ENCODE measurements around the gene TBCD.
"Not testable (repeated sequence)": the region's sequence is repeated elsewhere in the genome, so short reads cannot be mapped to it uniquely, and the experiment has no call there.

TBCD gene

DNA sequence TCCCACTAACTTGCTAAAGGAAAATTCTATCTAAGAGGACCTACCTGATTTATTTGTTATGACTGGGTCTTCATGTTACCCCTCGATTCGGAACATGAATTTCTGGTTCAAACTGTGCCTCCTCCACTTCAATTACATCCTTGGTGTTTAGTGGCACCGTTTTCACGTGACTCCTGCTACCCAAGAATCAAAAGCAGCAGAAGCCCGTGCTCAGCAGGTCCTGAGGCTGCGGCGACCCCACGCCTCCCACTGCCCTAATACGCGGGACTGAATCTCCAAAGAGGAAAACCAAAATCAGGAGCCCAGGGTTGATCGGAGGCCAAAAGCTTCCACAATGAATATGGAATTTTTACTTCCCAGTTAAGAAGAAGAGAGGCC lies 233.6 kb downstream of the TBCD start:
- DNase-seq (ENCODE audit: extremely low spot score) = no peak
- TF ChIP-seq NFRKB (IDR thresholded peaks at IDR 0.05) (no peak), LEF1 (IDR thresholded peaks at IDR 0.05; ENCODE audit: borderline replicate concordance) (no peak), BHLHE40 (IDR thresholded peaks at IDR 0.05; ENCODE audit: borderline replicate concordance) (no peak), SP1 (IDR thresholded peaks at IDR 0.05) (no peak), FOXA1 (IDR thresholded peaks at IDR 0.05) (no peak), FOXK2 (IDR thresholded peaks at IDR 0.05) (no peak)
- TF ChIP-seq, protein P1, sequence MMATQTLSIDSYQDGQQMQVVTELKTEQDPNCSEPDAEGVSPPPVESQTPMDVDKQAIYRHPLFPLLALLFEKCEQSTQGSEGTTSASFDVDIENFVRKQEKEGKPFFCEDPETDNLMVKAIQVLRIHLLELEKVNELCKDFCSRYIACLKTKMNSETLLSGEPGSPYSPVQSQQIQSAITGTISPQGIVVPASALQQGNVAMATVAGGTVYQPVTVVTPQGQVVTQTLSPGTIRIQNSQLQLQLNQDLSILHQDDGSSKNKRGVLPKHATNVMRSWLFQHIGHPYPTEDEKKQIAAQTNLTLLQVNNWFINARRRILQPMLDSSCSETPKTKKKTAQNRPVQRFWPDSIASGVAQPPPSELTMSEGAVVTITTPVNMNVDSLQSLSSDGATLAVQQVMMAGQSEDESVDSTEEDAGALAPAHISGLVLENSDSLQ (IDR thresholded peaks at IDR 0.05) = no peak
- CTCF ChIA-PET = no interaction called here
- POLR2A ChIA-PET = no interaction called here

DNA sequence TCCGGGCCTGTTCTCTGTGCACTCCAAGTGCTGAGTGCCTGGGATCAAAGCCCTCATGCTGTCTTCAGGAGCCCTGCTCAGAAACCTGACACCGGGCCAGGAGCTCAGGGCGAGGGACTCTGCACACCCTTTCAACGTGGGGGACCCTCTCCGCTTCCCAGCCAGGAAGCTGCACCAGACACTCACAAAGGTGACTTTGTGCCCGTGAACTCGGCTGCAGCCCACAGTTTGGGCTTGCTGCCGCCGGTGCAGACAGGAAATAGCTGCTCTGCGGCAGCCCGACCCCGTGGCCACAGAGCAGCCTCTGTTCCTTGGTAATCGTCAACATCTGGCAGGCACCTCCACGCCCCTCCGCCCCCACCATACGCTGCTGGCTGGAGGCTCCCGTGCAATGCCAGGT lies 234.1 kb downstream of the TBCD start:
- no peak for TF ChIP-seq NFRKB (IDR thresholded peaks at IDR 0.05)
- TF ChIP-seq FOXK2 (IDR thresholded peaks at IDR 0.05) = no peak
- TF ChIP-seq LEF1 (IDR thresholded peaks at IDR 0.05; ENCODE audit: borderline replicate concordance) = no peak
- no peak for TF ChIP-seq L3MBTL2 (conservative IDR thresholded peaks at IDR 0.05)
- TF ChIP-seq SP1 (IDR thresholded peaks at IDR 0.05) = no peak
- no peak for TF ChIP-seq ARNT (IDR thresholded peaks at IDR 0.05)
- no peak for TF ChIP-seq ZNF384 (IDR thresholded peaks at IDR 0.05)
- TF ChIP-seq, protein P1 (IDR thresholded peaks at IDR 0.05) = no peak
- TF ChIP-seq SUZ12 (IDR thresholded peaks at IDR 0.05) = no peak
- no peak for TF ChIP-seq ELF4 (IDR thresholded peaks at IDR 0.05)
- TF ChIP-seq FOXM1 (IDR thresholded peaks at IDR 0.05; ENCODE audit: borderline replicate concordance) = no peak
- TF ChIP-seq CTBP1 (IDR thresholded peaks at IDR 0.05; ENCODE audit: borderline replicate concordance) = no peak
- TF ChIP-seq FOXA1 (IDR thresholded peaks at IDR 0.05) = no peak
- CTCF ChIA-PET = no interaction called here
- no peak for DNase-seq (ENCODE audit: extremely low spot score)
- POLR2A ChIA-PET = no interaction called here

DNA sequence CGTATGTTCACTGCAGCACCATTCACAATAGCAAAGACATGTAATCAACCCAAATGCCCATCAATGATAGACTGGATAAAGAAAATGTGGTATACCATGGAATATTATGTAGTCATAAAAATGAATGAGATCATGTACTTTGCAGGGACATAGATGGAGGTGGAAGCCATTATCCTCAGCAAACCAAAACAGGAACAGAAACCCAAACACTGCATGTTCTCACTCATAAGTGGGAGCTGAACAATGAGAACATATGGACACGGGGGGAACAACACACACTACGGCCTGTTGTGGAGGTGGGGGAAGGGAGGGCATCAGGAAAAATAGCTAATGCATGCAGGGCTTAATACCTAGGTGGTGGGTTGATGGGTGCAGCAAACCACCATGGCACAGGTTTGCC lies 237.2 kb downstream of the TBCD start:
- DNase-seq (ENCODE audit: extremely low spot score); POLR2A ChIA-PET; CTCF ChIA-PET: not testable (repeated sequence)

DNA sequence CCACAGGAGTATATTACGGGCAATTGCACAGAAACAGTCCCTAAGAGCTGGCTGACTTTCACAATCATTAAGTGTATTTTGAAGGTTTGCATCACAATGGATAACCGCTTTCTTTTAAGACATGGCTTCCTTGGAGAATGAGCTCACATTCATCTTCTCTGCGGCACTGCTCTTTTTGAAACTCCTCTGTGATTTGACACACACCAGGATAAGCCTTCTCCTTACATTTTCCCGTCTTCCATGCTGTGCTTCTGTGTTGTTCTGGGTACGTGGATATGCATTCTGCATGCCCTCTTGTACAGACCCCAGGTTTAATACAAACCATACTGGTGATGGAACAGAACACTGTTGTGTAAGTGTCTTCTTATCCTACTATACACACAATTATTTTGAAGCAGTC lies 238.0 kb downstream of the TBCD start:
- CTCF ChIA-PET = no interaction called here
- TF ChIP-seq FOXA1 (IDR thresholded peaks at IDR 0.05) (no peak), FOXM1 (IDR thresholded peaks at IDR 0.05; ENCODE audit: borderline replicate concordance) (no peak), SUZ12 (IDR thresholded peaks at IDR 0.05) (no peak), ARNT (IDR thresholded peaks at IDR 0.05) (no peak), TARDBP (IDR thresholded peaks at IDR 0.05) (no peak), ELF4 (IDR thresholded peaks at IDR 0.05) (no peak), SP1 (IDR thresholded peaks at IDR 0.05) (no peak)
- POLR2A ChIA-PET = no interaction called here
- no peak for DNase-seq (ENCODE audit: extremely low spot score)

DNA sequence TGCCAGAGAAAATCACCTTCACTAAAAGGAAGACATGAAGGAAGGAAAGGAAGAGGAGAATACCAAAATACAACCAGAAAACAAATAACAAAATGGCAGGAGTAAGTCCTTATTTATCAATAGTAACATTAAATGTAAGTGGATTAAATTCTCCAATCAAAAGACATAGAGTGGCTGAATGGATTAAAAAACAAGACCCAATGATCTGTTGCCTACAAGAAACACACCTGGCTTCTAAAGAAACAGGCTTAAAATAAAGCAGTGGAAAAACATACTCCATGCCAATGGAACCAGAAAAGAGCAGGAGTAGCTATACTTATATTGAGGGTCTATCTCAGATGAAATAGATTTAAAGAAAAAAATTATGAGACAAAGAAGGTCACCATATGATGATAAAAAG lies 241.1 kb downstream of the TBCD start:
- ChIA-PET POLR2A (no interaction called here), CTCF (no interaction called here)
- no peak for DNase-seq (ENCODE audit: extremely low spot score)
- TF ChIP-seq TARDBP (IDR thresholded peaks at IDR 0.05) (no peak), L3MBTL2 (conservative IDR thresholded peaks at IDR 0.05) (no peak), LEF1 (IDR thresholded peaks at IDR 0.05; ENCODE audit: borderline replicate concordance) (no peak)

Measured in HEK293T (cell line).